ENCODE data around the gene PCBP3.
"Not testable (repeated sequence)": the region's sequence is repeated elsewhere in the genome, so short reads cannot be mapped to it uniquely, and the experiment has no call there.

Gene PCBP3

DNA sequence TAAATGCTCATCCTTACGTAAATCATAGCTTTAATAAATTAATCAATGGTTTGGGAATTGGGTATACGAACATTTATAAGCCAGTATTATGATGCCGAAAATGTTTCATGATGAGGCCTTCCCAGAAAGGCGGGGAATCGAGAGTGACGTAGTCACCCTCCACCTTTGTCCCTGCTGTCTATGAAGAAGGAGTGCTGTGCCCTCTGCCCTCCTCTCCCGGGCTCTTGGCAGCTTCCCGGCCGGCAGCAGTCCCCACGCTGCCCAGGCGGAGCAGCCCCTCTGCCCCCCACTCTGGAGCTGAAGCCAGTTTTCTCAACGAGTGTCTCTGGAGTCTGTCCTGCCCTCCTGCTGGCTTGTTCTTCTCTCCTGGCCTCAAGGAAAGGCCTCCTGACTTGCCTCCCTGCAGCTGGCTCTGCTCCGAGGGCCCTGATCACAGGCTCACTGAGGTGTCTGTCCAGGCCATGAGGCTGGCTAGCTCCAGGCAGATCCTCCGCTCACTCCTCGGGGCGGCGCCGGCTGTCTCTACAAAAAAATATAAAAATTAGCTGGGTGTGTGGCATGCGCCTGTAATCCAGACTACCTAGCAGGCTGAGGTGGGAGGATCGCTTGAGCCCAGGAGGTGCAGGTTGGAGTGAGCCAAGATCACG is 187.3 kb downstream of the PCBP3 start:
- TF ChIP-seq, protein P1, sequence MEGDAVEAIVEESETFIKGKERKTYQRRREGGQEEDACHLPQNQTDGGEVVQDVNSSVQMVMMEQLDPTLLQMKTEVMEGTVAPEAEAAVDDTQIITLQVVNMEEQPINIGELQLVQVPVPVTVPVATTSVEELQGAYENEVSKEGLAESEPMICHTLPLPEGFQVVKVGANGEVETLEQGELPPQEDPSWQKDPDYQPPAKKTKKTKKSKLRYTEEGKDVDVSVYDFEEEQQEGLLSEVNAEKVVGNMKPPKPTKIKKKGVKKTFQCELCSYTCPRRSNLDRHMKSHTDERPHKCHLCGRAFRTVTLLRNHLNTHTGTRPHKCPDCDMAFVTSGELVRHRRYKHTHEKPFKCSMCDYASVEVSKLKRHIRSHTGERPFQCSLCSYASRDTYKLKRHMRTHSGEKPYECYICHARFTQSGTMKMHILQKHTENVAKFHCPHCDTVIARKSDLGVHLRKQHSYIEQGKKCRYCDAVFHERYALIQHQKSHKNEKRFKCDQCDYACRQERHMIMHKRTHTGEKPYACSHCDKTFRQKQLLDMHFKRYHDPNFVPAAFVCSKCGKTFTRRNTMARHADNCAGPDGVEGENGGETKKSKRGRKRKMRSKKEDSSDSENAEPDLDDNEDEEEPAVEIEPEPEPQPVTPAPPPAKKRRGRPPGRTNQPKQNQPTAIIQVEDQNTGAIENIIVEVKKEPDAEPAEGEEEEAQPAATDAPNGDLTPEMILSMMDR (IDR thresholded peaks at IDR 0.05; ENCODE audit: low read depth, low read length) = no peak
- DNase-seq (ENCODE audit: low read depth in 2 of 2) = no peak
- no peak overlapping the region for H3K4me3 ChIP-seq (replicated peaks in 1 of 2; ENCODE audit: low read depth in 2 of 2, low read length in 2 of 2)

DNA sequence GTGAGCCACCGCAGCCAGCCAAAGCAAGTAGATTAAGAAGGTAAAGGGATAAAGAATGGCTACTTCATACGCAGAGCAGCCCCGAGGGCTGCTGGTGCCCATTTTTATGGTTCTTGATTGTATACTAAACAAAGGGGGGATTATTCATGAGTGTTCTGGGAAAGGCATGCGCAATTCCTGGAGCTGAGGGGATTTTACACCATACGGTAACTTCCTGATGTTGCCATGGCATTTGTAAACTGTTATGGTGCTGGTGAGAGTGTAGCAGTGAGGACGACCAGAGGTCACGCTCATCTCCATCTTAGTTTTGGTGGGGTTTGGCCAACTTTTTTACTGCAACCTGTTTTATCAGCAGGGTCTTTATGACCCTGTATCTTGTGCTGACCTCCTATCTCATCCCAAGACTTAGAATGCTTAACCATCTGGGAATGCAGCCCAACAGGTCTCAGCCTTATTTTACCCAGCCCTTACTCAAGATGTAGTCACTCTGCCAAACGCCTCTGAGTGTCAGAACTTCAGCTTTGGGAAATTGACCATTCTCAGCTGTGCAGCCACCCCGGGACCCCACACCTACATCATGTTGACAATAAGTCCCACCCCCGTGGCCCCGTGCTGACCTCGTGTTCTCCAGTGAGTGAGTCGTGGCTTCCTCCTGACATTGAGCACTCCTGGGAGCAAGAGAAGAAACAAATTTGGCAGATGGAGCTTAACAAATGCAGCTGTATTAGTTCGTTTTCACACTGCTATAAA is 188.6 kb downstream of the PCBP3 start:
- no peak overlapping the region for H3K4me3 ChIP-seq (replicated peaks in 1 of 2; ENCODE audit: low read depth in 2 of 2, low read length in 2 of 2)
- TF ChIP-seq, protein P1 (IDR thresholded peaks at IDR 0.05; ENCODE audit: low read depth, low read length) = no peak
- DNase-seq (ENCODE audit: low read depth in 2 of 2) = peak; percentile 46 to 87

DNA sequence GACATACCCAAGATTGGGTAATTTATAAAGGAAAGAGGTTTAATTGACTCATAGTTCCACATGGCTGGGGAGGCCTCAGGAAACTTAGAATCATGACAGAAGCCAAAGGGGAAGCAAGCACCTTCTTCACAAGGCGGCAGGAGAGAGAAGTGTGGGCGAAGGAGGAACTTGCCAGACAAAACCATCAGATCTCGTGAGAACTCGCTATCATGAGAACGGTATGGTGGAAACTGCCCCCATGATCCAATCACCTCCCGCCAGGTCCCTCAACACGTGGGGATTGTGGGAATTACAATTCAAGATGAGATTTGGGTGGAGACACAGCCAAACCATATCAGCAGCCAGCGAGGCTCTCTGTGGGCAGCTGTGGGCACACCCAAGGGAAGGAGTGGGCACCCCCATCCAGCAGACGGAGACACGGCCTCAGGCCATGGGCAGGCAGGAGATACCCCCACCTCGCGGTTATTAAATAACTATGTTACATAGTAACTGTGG is 189.3 kb downstream of the PCBP3 start:
- not testable (repeated sequence) for H3K4me3 ChIP-seq (replicated peaks in 1 of 2; ENCODE audit: low read depth in 2 of 2, low read length in 2 of 2); DNase-seq (ENCODE audit: low read depth in 2 of 2)

DNA sequence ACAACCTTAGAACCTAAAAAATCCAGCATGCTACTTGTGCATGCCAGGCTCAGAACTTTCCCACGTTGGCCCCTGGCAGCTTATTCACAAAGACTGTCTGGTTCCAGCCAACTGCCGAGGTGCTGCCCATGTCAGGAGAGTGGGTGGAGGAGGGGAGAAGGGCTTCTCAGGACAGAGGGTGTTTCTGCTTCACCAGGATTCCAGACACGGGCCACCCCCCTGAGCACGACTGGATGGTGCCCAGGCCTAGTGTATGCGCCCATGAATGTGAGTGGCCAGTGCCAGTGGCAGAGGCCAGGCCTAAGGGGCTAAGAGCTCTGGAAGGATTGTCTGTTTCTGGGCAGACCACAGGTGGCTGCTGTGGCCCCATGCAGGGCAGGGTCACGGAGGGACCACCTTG is 189.9 kb downstream of the PCBP3 start:
- no peak overlapping the region for H3K4me3 ChIP-seq (replicated peaks in 1 of 2; ENCODE audit: low read depth in 2 of 2, low read length in 2 of 2)
- TF ChIP-seq, protein P1 (IDR thresholded peaks at IDR 0.05; ENCODE audit: low read depth, low read length) = no peak
- DNase-seq (ENCODE audit: low read depth in 2 of 2) = no peak

DNA sequence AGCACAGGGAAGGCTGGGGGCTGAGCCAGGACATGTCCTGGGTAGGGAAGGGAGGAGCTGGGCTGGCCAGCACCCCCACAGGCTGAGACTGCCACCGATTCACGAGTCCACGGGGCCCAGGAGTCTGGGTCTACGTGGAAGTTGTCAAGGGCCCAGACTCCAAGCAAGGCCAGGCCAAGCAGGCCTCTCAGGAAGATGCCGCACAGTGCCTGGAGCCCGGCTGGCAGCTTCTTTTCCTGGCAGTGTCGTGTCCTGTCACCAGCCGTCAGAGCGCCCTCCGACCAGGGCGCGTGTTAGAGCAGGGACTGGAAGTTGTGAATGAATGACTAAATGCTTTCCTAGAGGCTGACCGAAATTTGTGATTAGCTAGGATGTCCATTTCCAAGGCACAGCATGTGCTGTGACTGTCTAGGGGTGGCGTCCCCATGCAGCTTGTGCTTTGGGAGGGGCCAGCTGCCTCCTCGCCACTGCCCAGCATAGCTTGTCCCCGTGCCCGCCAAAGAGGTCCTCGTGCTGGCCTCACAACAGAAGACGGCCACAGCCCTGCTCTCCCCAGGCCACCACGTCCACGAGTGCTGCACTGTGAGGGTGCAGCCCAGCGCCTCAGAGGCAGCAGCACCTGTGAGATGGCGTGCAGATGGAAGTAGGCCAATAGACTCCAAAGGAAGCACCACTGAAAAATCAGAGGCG is 190.6 kb downstream of the PCBP3 start:
- no peak for DNase-seq (ENCODE audit: low read depth in 2 of 2)
- H3K4me3 ChIP-seq (replicated peaks in 1 of 2; ENCODE audit: low read depth in 2 of 2, low read length in 2 of 2) = no peak overlapping the region
- TF ChIP-seq, protein P1 (IDR thresholded peaks at IDR 0.05; ENCODE audit: low read depth, low read length) = no peak

DNA sequence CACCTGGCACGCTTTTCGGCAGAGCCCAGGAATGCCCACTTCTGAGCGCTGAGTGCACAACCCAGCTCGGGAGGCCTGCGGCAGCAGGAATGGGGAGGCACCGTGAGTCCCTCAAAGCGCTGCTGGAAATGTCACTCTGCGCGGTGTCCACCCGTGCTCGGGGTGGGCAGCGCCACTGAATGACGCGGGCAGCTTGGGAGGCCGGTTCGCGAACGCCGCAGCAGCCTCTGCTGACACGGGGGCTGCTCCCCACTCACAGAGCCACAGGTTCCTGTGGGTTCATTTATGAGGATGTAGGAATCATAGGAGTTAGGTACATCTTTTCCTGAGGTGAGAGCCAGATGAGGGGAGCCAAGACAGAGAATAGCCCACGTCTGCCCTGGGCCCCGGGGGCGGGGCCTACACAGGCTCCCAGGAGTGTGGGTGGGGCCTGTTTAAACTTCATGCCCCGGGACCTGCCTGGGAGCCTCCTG is 191.3 kb downstream of the PCBP3 start:
- no peak for DNase-seq (ENCODE audit: low read depth in 2 of 2)
- H3K4me3 ChIP-seq (replicated peaks in 1 of 2; ENCODE audit: low read depth in 2 of 2, low read length in 2 of 2) = no peak overlapping the region
- TF ChIP-seq, protein P1 (IDR thresholded peaks at IDR 0.05; ENCODE audit: low read depth, low read length) = no peak

Data from cardiac fibroblast (primary cell).